PFSK-1 (cell line): ENCODE measurements around the gene TMPRSS7.

ENCODE experiments used
- POLR2AphosphoS5 ChIP-seq: IDR thresholded peaks from 2 replicates; pipeline ENCODE4 v1.6.1; 2012; ENCODE audit warnings: low read depth, mild to moderate bottlenecking, control low read depth, low read length, moderate library complexity
- REST ChIP-seq, 2 experiments: IDR thresholded peaks; 2 replicates each; pipeline versions ENCODE4 v1.6.1 to v1.8.0; 2011 to 2012; ENCODE audit warnings: low read depth in 2 of 2, low read length in 2 of 2, control low read depth in 1 of 2, inconsistent platforms in 1 of 2, mild to moderate bottlenecking in 1 of 2, moderate library complexity in 1 of 2; ENCODE audit not compliant: insufficient read depth in 1 of 2
- TAF1 ChIP-seq: IDR thresholded peaks from 2 replicates; pipeline ENCODE4 v1.6.1; 2012; ENCODE audit warnings: low read length, control low read depth, borderline replicate concordance; ENCODE audit not compliant: insufficient read depth

- no peak for TF ChIP-seq TAF1
- TF ChIP-seq POLR2AphosphoS5: no peak
- no peak for TF ChIP-seq REST (IDR thresholded peaks at IDR 0.05; ENCODE audit: insufficient read depth in 1 of 2, low read depth in 2 of 2, low read length in 2 of 2)
Measured at GRCh38 chr3:112002096-112002971, 32.2 kb upstream of the TMPRSS7 start.
